WI38 (cell line): ENCODE results near the gene NKTR.
A peak's percentile ranks its signal among the peaks of the same experiment; 100 is the strongest.

Source experiments
- H3K4me3 ChIP-seq: 2 replicates; pipeline ENCODE4 v1.5.1; 2011; ENCODE audit warnings: low read depth, mild to moderate bottlenecking, control low read depth, low read length
- TF ChIP-seq, protein P1 (sequence below): IDR thresholded peaks from 2 replicates; pipeline ENCODE4 v1.5.1; 2012; ENCODE audit warnings: low read depth, mild to moderate bottlenecking, control low read depth, low read length

NKTR gene

DNA sequence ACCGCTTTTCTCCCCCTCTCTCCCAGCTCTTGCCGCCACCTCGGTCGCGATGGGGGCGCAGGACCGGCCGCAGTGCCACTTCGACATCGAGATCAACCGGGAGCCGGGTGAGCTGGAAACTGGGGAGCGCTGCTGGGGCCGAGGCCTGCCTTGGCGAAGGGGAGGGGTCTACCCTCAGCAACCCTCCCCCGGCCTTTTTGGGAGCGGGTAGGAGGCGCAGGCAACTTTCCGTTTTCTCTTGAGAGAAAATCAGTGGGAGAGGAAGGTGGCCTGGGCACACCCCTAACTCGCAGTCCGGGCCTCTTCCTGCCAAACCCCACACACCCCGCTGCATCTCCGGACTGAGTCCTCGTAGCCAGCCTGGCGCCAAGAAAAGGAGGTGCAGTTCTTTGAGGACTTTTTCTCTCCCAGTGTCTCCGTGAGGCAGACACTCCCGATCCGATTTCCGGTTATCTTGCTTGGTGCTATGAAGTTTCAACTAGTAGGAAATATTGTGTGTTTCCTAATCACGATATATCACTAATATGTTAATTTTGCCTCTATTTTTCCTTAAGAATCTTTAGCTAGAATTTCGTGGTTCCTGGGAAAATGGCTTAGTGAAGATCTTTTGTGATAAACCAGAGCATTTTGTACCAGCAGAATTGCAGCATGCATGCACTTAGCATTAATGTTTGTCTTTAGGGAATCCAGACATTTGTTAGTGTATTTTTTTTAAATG, 631 bp downstream of the NKTR start:
- TF ChIP-seq, protein P1, sequence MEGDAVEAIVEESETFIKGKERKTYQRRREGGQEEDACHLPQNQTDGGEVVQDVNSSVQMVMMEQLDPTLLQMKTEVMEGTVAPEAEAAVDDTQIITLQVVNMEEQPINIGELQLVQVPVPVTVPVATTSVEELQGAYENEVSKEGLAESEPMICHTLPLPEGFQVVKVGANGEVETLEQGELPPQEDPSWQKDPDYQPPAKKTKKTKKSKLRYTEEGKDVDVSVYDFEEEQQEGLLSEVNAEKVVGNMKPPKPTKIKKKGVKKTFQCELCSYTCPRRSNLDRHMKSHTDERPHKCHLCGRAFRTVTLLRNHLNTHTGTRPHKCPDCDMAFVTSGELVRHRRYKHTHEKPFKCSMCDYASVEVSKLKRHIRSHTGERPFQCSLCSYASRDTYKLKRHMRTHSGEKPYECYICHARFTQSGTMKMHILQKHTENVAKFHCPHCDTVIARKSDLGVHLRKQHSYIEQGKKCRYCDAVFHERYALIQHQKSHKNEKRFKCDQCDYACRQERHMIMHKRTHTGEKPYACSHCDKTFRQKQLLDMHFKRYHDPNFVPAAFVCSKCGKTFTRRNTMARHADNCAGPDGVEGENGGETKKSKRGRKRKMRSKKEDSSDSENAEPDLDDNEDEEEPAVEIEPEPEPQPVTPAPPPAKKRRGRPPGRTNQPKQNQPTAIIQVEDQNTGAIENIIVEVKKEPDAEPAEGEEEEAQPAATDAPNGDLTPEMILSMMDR: no peak
- peak overlapping the region; percentile 87 for H3K4me3 ChIP-seq

GRCh38 chr3:42601896-42602581, 1.6 kb downstream of the NKTR start:
- TF ChIP-seq, protein P1: no peak
- H3K4me3 ChIP-seq: peak overlapping the region; percentile 87

DNA sequence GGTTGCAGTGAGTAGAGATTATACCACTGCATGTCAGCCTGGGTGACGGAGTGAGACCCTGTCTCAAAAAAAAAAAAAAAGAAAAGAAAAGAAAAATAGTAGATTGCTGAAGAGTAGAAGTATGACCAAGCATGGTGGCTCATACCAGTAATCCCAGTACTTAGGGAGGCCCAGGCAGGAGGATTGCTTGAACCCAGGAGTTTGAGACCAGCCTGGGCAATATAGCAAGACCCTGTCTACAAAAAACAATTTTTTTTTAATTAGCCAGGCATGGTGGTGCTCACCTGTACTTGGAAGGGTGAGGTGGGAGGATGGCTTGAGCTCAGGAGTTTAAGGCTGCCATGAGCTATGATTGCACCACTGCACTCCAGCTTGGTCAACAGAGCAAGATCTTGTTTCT, 2.5 kb downstream of the NKTR start:
- TF ChIP-seq, protein P1: no peak

DNA sequence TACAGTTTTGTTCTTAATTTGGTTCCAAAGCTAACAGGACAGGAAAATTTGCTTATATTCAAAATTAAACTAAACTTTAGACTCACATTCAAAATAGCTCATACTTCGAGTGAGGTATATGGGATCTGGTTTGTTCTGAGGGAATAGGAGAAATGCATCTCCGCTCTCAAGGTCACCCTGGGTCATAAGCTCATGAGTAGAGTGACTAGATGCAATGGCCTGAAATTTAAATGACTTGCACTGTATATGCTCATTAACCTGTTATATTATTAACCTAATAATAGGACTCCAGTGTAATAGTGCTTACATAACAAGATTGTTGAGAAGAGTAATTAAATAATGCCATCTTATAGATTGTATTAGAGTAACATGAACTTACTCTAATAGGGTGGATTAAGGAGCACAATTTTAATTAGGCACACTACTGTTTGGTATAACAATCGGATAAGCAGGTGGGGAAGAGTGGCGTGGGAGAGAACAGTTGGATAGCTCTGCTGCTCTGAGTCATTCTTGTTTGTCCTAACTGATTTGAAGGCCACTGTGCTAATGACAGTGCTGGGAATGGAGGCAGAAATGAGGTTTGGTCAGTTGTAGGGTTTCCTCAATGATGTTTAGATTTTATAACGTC, 5.2 kb downstream of the NKTR start:
- TF ChIP-seq, protein P1: no peak
- no peak overlapping the region for H3K4me3 ChIP-seq

More for the DNA sequence above, 2.5 kb downstream of the NKTR start:
- no peak overlapping the region for H3K4me3 ChIP-seq

DNA sequence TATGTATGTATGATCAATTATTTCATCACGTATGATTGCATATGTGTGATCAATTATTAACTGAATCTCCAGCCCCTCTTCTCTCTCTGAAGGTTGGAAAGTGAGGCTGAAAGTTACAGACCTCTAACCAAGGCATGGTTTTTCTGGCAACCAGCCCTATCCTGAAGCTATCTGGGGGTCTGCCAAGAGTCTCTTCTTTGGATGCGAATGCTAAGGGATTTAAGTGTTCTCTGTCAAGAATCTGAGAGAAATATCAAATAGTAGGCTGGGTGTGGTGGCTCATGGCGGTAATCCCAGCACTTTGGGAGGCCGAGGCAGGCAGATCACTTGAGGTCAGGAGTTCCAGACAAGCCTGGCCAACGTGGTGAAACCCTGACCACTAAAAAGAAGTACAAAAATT, 8.1 kb downstream of the NKTR start:
- TF ChIP-seq, protein P1: no peak
- H3K4me3 ChIP-seq: no peak overlapping the region

GRCh38 chr3:42610976-42611375, 10.5 kb downstream of the NKTR start:
- TF ChIP-seq, protein P1: no peak

DNA sequence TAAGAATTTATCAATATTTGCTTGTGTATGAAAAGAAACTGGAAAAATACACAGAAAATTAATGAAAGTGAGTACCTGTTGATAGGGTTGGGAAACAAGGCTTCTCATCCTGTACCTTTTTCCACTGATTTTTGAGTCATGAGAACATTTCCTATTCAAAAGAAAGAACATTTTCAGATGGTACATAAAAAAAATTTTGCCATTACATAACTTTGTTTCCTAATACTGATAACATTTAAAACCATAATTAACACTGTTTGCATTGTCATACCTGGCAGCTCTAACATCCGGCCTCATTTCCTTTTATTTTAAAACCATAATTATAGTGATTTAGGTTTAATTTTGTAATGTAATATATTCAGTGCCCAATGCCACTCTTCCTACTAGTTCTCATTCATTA, 11.7 kb downstream of the NKTR start:
- TF ChIP-seq, protein P1: no peak
- no peak overlapping the region for H3K4me3 ChIP-seq

More at GRCh38 chr3:42610976-42611375, 10.5 kb downstream of the NKTR start:
- no peak overlapping the region for H3K4me3 ChIP-seq
